Body of pancreas (tissue), 4 donors: ENCODE measurements around the gene ZPLD1.

Source experiments
- POLR2A ChIP-seq, 3 donors: fragments of 450-650 bp; IDR thresholded peaks; one replicate each; pipeline ENCODE4 v1.6.1; 2016; ENCODE audit warnings: antibody characterized with exemption in 3 of 3, mild to moderate bottlenecking in 2 of 3
- TF ChIP-seq, protein P1 (sequence below), 7 experiments: fragments of 450-650 bp in 4 of 7; fragments of 200-600 bp in 3 of 7; sonication (generic) in 3 of 7; IDR thresholded peaks; one replicate each; pipeline ENCODE4 v1.5.1; 2016 to 2019; ENCODE audit warnings: antibody characterized with exemption in 7 of 7

DNA sequence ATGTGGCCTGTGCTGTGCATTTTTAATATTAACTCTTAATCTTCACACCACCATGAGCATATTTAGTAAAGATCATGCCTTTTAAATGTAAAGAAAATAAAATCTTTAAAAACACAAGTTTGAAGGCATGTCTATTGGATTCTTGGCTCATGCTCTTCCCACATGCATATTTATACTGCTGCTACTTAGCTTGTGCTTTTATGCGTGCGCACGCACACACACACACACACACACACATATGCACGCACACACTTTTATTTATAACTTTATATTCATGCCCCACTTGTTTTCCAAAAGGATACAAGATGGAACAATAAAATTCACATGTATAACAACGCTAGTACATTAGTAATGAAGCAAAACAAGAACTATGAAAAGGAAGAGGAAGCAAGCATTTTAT lies 36.1 kb upstream of the ZPLD1 start:
- TF ChIP-seq POLR2A (IDR thresholded peaks at IDR 0.05): no peak
- TF ChIP-seq, protein P1, sequence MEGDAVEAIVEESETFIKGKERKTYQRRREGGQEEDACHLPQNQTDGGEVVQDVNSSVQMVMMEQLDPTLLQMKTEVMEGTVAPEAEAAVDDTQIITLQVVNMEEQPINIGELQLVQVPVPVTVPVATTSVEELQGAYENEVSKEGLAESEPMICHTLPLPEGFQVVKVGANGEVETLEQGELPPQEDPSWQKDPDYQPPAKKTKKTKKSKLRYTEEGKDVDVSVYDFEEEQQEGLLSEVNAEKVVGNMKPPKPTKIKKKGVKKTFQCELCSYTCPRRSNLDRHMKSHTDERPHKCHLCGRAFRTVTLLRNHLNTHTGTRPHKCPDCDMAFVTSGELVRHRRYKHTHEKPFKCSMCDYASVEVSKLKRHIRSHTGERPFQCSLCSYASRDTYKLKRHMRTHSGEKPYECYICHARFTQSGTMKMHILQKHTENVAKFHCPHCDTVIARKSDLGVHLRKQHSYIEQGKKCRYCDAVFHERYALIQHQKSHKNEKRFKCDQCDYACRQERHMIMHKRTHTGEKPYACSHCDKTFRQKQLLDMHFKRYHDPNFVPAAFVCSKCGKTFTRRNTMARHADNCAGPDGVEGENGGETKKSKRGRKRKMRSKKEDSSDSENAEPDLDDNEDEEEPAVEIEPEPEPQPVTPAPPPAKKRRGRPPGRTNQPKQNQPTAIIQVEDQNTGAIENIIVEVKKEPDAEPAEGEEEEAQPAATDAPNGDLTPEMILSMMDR (IDR thresholded peaks at IDR 0.05): no peak
